Cardiac fibroblast (primary cell): ENCODE results near the gene GRHPR.

Source experiments
- DNase-seq, 2 donors: peaks; one replicate each; pipeline versions ENCODE4 v3.0.0 to v3.0.0-alpha.2; 2010; ENCODE audit warnings: low read depth in 2 of 2
- H3K4me3 ChIP-seq, 2 donors: replicated peaks in 1 of 2; 1 replicate in 1 of 2; 2 replicates in 1 of 2; pipeline ENCODE4 v1.5.1; 2011; ENCODE audit warnings: low read depth in 2 of 2, low read length in 2 of 2, mild to moderate bottlenecking in 2 of 2, moderate library complexity in 1 of 2
- CTCF ChIP-seq: IDR thresholded peaks from one replicate; pipeline ENCODE4 v1.5.1; 2011; ENCODE audit warnings: low read depth, mild to moderate bottlenecking, low read length, inconsistent platforms

The GRHPR gene

DNA sequence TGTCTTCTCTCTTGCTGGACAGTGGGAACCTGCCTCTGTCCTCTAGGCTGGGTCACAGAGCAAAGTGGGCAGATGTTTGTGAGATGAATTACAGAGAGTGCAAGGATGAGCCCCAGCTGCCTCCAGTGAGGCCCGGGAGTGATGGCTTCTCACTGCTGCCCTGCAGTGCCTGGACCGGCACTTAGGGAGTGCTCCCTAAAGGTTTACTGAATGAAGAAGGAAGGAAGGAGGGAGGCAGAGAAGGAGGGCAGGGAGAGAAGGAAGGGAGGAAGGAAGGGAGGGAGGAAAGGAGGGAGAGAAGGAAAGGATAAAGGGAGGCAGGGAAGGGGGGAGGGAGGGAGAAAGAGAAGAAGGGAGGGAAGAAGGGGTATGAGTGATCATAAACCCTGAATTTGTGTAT, 42.7 kb upstream of the GRHPR start:
- no peak for DNase-seq
- H3K4me3 ChIP-seq, result no peak overlapping the region
- no peak for TF ChIP-seq CTCF

GRCh38 chr9:37380570-37380969, 41.9 kb upstream of the GRHPR start:
- H3K4me3 ChIP-seq, result no peak overlapping the region
- no peak for DNase-seq
- no peak for TF ChIP-seq CTCF

- H3K4me3 ChIP-seq, result no peak overlapping the region
- no peak for TF ChIP-seq CTCF
- no peak for DNase-seq
Observed at GRCh38 chr9:37381094-37381741, 41.3 kb upstream of the GRHPR start.

- TF ChIP-seq CTCF, result no peak
- DNase-seq, result no peak
- no peak overlapping the region for H3K4me3 ChIP-seq
Observed at GRCh38 chr9:37382161-37382981, 40.1 kb upstream of the GRHPR start.

DNA sequence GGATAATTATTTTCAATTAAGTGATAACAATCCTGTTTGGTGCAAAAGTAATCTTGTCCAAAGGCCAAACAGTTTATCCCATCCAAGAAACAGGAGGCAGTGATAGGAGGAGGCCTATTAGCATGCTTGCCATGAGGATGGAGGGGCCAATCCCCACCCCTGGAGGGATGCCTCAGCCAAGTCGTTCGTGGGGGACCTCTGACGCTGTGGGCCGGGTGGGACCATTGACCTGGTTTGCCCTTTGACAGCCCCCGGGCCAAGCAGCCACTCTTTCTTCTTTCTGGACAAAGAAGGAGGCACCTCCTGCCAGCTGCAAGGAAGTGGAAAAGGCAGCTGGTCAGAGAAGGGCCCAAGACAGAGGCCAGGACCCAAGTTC, 39.5 kb upstream of the GRHPR start:
- H3K4me3 ChIP-seq, result no peak overlapping the region
- no peak for DNase-seq
- TF ChIP-seq CTCF, result no peak

GRCh38 chr9:37383393-37383792, 39.1 kb upstream of the GRHPR start:
- H3K4me3 ChIP-seq, result no peak overlapping the region
- DNase-seq, result no peak
- no peak for TF ChIP-seq CTCF
